Stimulated activated CD8-positive, alpha-beta memory T cell treated with anti-CD3 and anti-CD28 coated beads, Interleukin-15, amount 100 ng/mL, for 24 hours (primary cell): ENCODE results near the gene SPRY4.
"Not testable (repeated sequence)": the region's sequence is repeated elsewhere in the genome, so short reads cannot be mapped to it uniquely, and the experiment has no call there.

Experiments
- DNase-seq: peaks from one replicate; pipeline ENCODE4 v3.0.0-alpha.2; 2020; ENCODE audit warnings: low read depth

The SPRY4 gene

GRCh38 chr5:142314606-142315005 lies 10.2 kb downstream of the SPRY4 start:
- DNase-seq = no peak

GRCh38 chr5:142314109-142314508 lies 10.7 kb downstream of the SPRY4 start:
- DNase-seq = no peak

GRCh38 chr5:142313682-142314081 lies 11.1 kb downstream of the SPRY4 start:
- no peak for DNase-seq

GRCh38 chr5:142313275-142313674 lies 11.5 kb downstream of the SPRY4 start:
- DNase-seq = no peak

GRCh38 chr5:142312399-142312798 lies 12.4 kb downstream of the SPRY4 start:
- DNase-seq = no peak

- DNase-seq = no peak
These were observed 13.1 kb downstream of the SPRY4 start for GRCh38 chr5:142311725-142312124.

- no peak for DNase-seq
These were observed 14.0 kb downstream of the SPRY4 start for GRCh38 chr5:142310803-142311202.

- no peak for DNase-seq
These were observed 15.0 kb downstream of the SPRY4 start for GRCh38 chr5:142309747-142310318.

- DNase-seq = no peak
These were observed 16.5 kb downstream of the SPRY4 start for GRCh38 chr5:142308358-142308757.

GRCh38 chr5:142307146-142307890 lies 17.5 kb downstream of the SPRY4 start:
- DNase-seq = no peak

- no peak for DNase-seq
These were observed 18.7 kb downstream of the SPRY4 start for GRCh38 chr5:142306077-142306502.

GRCh38 chr5:142305211-142305610 lies 19.6 kb downstream of the SPRY4 start:
- DNase-seq = no peak

- no peak for DNase-seq
These were observed 20.7 kb downstream of the SPRY4 start for GRCh38 chr5:142304013-142304701.

GRCh38 chr5:142303565-142303964 lies 21.3 kb downstream of the SPRY4 start:
- no peak for DNase-seq

- no peak for DNase-seq
These were observed 23.3 kb downstream of the SPRY4 start for GRCh38 chr5:142301540-142301939.

- DNase-seq = no peak
These were observed 24.1 kb downstream of the SPRY4 start for GRCh38 chr5:142300677-142301076.

GRCh38 chr5:142298789-142299188 lies 26.0 kb downstream of the SPRY4 start:
- DNase-seq = no peak

GRCh38 chr5:142297786-142298185 lies 27.0 kb downstream of the SPRY4 start:
- DNase-seq = not testable (repeated sequence)

- no peak for DNase-seq
These were observed 27.9 kb downstream of the SPRY4 start for GRCh38 chr5:142296914-142297417.

- no peak for DNase-seq
These were observed 28.6 kb downstream of the SPRY4 start for GRCh38 chr5:142295960-142296860.

- DNase-seq = no peak
These were observed 29.6 kb downstream of the SPRY4 start for GRCh38 chr5:142295084-142295758.
